Upper lobe of right lung (tissue), 1 donor: ENCODE data around the gene NT5C2. TPM values are rescaled to one million over a fixed set of nuclear protein-coding genes. Genes with fewer than 3 reads are reported as not detected.
"Not testable (repeated sequence)": the region's sequence is repeated elsewhere in the genome, so short reads cannot be mapped to it uniquely, and the experiment has no call there.

Source experiments
- ATAC-seq: fragments of 200-7000 bp; cut with Tn5 transposase; one replicate; pipeline ENCODE4 v1.9.1; 2020; ENCODE audit warnings: mild to moderate bottlenecking, moderate library complexity
- DNase-seq: peaks from one replicate; pipeline ENCODE4 v3.0.0-alpha.2; 2020
- H3K27ac ChIP-seq: fragments of 200-600 bp; one replicate; pipeline ENCODE4 v1.8.0; 2022
- H3K27me3 ChIP-seq: fragments of 200-600 bp; one replicate; pipeline ENCODE4 v1.8.0; 2022; ENCODE audit warnings: mild to moderate bottlenecking
- H3K36me3 ChIP-seq: fragments of 200-600 bp; one replicate; pipeline ENCODE4 v1.8.0; 2022
- H3K4me1 ChIP-seq: fragments of 200-600 bp; one replicate; pipeline ENCODE4 v1.8.0; 2022
- H3K4me3 ChIP-seq: fragments of 200-600 bp; one replicate; pipeline ENCODE4 v1.8.0; 2022; ENCODE audit warnings: mild to moderate bottlenecking
- H3K9me3 ChIP-seq: fragments of 200-600 bp; one replicate; pipeline ENCODE4 v1.8.0; 2022
- intact Hi-C: fragments of 100-400 bp; cut with DNase I; formaldehyde crosslinking; loops from one replicate; pipeline ENCODE4 v1.11.0; 2022
- total RNA-seq: library from RNA; stranded (reverse); fragmentation: NEBNext Ultra II Directional; extraction: Animal tissue kit (Norgen Biotek cat#: 25700); gene quantifications from one replicate; pipeline ENCODE4 v1.2.1, GENCODE V29; 2021
- TF ChIP-seq, protein P1 (sequence below): fragments of 200-600 bp; IDR thresholded peaks from one replicate; pipeline ENCODE4 v1.8.0; 2022; ENCODE audit warnings: antibody characterized with exemption
- donor health status: DM: no; HTN: yes; CAD: no; lungs with severe emphysema.

The NT5C2 gene
- total RNA-seq, 1 donor from 2014 or later = 92.7 TPM

DNA sequence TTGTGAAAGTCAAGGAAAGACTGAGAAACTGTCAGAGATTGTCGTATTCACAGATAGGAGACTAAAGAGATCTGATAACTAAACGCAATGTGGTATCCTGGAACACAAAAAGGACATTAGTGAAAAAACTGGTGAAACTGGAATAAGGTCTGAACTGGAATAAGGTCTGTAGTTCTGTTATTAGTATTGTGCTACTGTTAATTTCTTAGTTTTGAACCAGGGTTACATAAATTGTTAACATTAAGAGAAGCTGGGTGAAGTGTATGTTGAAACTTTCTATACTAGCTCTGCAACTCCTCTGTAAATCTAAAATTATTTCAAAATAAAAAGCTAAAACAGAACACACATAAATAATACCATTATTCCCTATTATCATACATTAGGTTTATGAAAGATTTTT lies 3.4 kb upstream of the NT5C2 start:
- no peak for ATAC-seq
- Histone ChIP-seq H3K9me3 (no peaks in the 10 kb centered on the region), H3K27ac (peak overlapping the region; percentile 51), H3K4me3 (no peak overlapping the region), H3K27me3 (no peaks in the 10 kb centered on the region), H3K36me3 (no peaks in the 10 kb centered on the region), H3K4me1 (peaks cover 28% of the 10 kb centered on the region)
- intact Hi-C loops = no loop called here
- TF ChIP-seq, protein P1, sequence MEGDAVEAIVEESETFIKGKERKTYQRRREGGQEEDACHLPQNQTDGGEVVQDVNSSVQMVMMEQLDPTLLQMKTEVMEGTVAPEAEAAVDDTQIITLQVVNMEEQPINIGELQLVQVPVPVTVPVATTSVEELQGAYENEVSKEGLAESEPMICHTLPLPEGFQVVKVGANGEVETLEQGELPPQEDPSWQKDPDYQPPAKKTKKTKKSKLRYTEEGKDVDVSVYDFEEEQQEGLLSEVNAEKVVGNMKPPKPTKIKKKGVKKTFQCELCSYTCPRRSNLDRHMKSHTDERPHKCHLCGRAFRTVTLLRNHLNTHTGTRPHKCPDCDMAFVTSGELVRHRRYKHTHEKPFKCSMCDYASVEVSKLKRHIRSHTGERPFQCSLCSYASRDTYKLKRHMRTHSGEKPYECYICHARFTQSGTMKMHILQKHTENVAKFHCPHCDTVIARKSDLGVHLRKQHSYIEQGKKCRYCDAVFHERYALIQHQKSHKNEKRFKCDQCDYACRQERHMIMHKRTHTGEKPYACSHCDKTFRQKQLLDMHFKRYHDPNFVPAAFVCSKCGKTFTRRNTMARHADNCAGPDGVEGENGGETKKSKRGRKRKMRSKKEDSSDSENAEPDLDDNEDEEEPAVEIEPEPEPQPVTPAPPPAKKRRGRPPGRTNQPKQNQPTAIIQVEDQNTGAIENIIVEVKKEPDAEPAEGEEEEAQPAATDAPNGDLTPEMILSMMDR = no peak
- no peak for DNase-seq

DNA sequence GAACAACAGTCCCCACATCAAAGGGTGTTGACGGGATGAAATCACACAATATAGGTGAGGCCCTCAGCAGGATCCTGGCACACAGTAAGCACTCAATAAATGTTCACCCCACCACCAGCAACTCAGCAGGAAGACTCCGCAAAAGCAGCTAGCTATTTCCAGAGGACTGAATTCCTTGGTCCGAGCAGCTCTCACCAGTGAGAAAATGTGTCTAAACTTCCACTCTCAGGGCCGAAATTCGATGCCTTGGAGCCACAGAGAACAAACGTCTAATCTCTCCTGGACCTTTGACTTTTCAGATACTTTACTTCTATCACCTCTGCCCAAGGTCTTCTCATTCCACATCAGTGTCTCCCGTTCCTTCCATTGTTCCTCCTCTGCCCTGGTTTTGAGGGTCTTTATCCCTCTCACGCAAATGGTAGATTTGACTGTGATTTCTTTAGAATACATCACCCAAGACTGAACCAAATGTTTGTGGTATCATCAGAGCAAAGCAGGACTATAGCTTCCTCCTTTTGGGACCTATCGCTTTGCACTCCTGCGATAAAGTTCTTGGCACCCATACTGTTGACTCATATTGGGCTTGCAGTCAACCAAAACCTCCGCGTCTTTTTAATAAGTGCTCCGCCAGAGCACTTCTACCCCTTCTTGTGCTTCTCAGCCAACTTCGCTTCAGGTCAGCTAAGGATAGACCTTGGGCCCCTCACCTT lies 903 bp upstream of the NT5C2 start:
- Histone ChIP-seq H3K4me1 (peaks cover 44% of the 10 kb centered on the region), H3K9me3 (no peaks in the 10 kb centered on the region), H3K36me3 (no peaks in the 10 kb centered on the region), H3K4me3 (no peak overlapping the region), H3K27me3 (no peaks in the 10 kb centered on the region), H3K27ac (no peak overlapping the region)
- ATAC-seq = no peak
- DNase-seq = no peak
- TF ChIP-seq, protein P1 = no peak
- intact Hi-C loops = no loop called here

GRCh38 chr10:103192451-103193106 lies 493 bp downstream of the NT5C2 start:
- TF ChIP-seq, protein P1 = no peak
- H3K27me3 ChIP-seq = no peaks in the 10 kb centered on the region
- peak overlapping the region; percentile 88 for H3K4me3 ChIP-seq
- ATAC-seq (peak; percentile 79), DNase-seq (peak; percentile 92)
- intact Hi-C loops = no loop called here
- H3K9me3 ChIP-seq = no peaks in the 10 kb centered on the region
- peak overlapping the region; percentile 97 for H3K27ac ChIP-seq
- H3K4me1 ChIP-seq = peaks cover 51% of the 10 kb centered on the region
- peaks cover 7% of the 10 kb centered on the region for H3K36me3 ChIP-seq

- ATAC-seq = no peak
- TF ChIP-seq, protein P1 = no peak
- Histone ChIP-seq H3K27me3 (no peaks in the 10 kb centered on the region), H3K27ac (peak overlapping the region; percentile 97), H3K9me3 (no peaks in the 10 kb centered on the region), H3K4me1 (peaks cover 49% of the 10 kb centered on the region), H3K4me3 (peak overlapping the region; percentile 88), H3K36me3 (peaks cover 7% of the 10 kb centered on the region)
- intact Hi-C loops = no loop called here
- no peak for DNase-seq
These were observed 1.0 kb downstream of the NT5C2 start for GRCh38 chr10:103192089-103192450.

DNA sequence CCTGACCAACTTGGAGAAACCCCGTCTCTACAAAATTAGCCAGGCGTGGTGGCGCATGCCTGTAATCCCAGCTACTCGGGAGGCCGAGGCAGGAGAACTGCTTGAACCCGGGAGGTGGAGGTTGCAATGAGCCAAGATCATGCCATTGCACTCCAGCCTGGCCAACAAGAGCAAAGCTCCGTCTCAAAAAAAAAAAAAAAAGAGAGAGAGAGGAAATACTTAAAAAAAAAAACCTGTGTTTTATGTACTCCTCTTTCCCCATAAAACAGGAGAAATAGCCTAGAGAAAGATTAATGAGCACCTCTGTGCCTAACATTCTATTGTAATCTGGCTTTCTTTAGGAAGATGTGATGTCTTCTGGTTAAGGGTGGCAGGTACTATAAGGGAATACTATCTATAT lies 1.9 kb downstream of the NT5C2 start:
- H3K27me3 ChIP-seq, H3K9me3 ChIP-seq, DNase-seq, H3K36me3 ChIP-seq, intact Hi-C loops, ATAC-seq: not testable (repeated sequence)
- H3K4me1 ChIP-seq = peaks cover 51% of the 10 kb centered on the region
- H3K27ac ChIP-seq = peak overlapping the region; percentile 97
- H3K4me3 ChIP-seq = peak overlapping the region; percentile 88

DNA sequence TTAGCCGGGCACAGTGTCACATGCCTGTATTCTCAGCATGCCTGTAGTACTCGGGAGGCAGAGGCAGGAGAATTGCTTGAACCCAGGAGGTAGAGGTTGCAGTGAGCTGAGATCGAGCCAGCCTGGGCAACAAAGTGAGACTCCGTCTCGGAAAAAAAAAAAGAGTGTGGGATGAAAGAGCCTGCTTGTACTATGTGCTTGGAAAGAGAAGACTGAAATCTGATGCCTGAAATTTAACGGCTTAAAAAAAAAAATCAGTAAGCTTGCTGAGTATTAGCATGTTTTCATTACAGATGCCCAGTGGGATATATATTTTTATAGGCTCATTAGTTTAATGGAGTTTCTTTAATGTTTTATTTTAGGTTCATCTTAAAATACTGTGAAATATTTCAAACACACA lies 4.2 kb downstream of the NT5C2 start:
- H3K4me1 ChIP-seq = peaks cover 71% of the 10 kb centered on the region
- TF ChIP-seq, protein P1 = no peak

More for the DNA sequence above, 4.2 kb downstream of the NT5C2 start:
- Histone ChIP-seq H3K4me3 (no peak overlapping the region), H3K9me3 (no peaks in the 10 kb centered on the region), H3K27me3 (no peaks in the 10 kb centered on the region), H3K36me3 (peaks cover 7% of the 10 kb centered on the region), H3K27ac (no peak overlapping the region)
- DNase-seq (no peak), ATAC-seq (no peak)
- intact Hi-C loops = no loop called here
